SK-N-SH treated with all-trans-retinoic acid at 6 μM for 48 hours (cell line): ENCODE measurements around the gene INSR.

Source experiments
- ARNTL ChIP-seq: fragments of 450-650 bp; formaldehyde crosslinking; IDR thresholded peaks from 2 replicates; pipeline ENCODE4 v1.5.0; 2020; ENCODE audit warnings: low read depth, mild to moderate bottlenecking, moderate library complexity, borderline replicate concordance
- CSDC2 ChIP-seq: fragments of 250-450 bp; sonication (Bioruptor Pico); IDR thresholded peaks from 2 replicates; pipeline ENCODE4 v1.5.0; 2020; ENCODE audit warnings: mild to moderate bottlenecking, moderate library complexity
- GLIS3 ChIP-seq: fragments of 250-450 bp; sonication (Bioruptor Pico); IDR thresholded peaks from 2 replicates; pipeline ENCODE4 v1.5.0; 2020; ENCODE audit warnings: mild to moderate bottlenecking, moderate library complexity
- PATZ1 ChIP-seq: fragments of 250-450 bp; sonication (Bioruptor Pico); IDR thresholded peaks from 2 replicates; pipeline ENCODE4 v1.8.0; 2020; ENCODE audit warnings: mild to moderate bottlenecking, moderate library complexity, borderline replicate concordance
- RARB ChIP-seq: fragments of 250-450 bp; sonication (Bioruptor Pico); IDR thresholded peaks from 2 replicates; pipeline ENCODE4 v1.8.0; 2021; ENCODE audit warnings: mild to moderate bottlenecking, moderate library complexity
- ZC3H10 ChIP-seq: fragments of 250-450 bp; sonication (Bioruptor Pico); IDR thresholded peaks from 2 replicates; pipeline ENCODE4 v1.5.1; 2021; ENCODE audit warnings: mild to moderate bottlenecking, moderate library complexity
- ZFP3 ChIP-seq: fragments of 250-450 bp; sonication (Bioruptor Pico); IDR thresholded peaks from 2 replicates; pipeline ENCODE4 v1.5.0; 2020; ENCODE audit warnings: mild to moderate bottlenecking, moderate library complexity
- ZFP30 ChIP-seq: fragments of 450-650 bp; formaldehyde crosslinking; IDR thresholded peaks from 2 replicates; pipeline ENCODE4 v1.5.0; 2022; ENCODE audit warnings: mild to moderate bottlenecking, moderate library complexity

GRCh38 chr19:7268705-7269098 lies 25.5 kb downstream of the INSR start:
- TF ChIP-seq ARNTL (no peak), CSDC2 (CRISPR knock-in tag) (no peak), GLIS3 (no peak), ZFP30 (CRISPR knock-in tag) (no peak), RARB (CRISPR knock-in tag) (no peak), ZC3H10 (CRISPR knock-in tag) (no peak), ZFP3 (no peak), PATZ1 (CRISPR knock-in tag) (no peak)
